Left colon (tissue), 2 donors: ENCODE data around the gene ZCCHC24. TPM values are rescaled to one million over a fixed set of nuclear protein-coding genes. Genes with fewer than 3 reads are reported as not detected.

Source experiments
- ATAC-seq: fragments of 200-7000 bp; cut with Tn5 transposase; one replicate; pipeline ENCODE4 v1.9.1; 2020; ENCODE audit warnings: mild to moderate bottlenecking, moderate library complexity
- DNase-seq, 2 donors: peaks; one replicate each; pipeline ENCODE4 v3.0.0-alpha.2; 2020
- intact Hi-C, 2 donors: fragments of 100-400 bp; cut with DNase I in 1 of 2; cut with micrococcal nuclease in 1 of 2; formaldehyde crosslinking; loops; one replicate each; pipeline versions ENCODE4 v1.11.2 to v1.14.0; 2022; cut with DNase I, micrococcal nuclease
- total RNA-seq, 2 donors: library from RNA; stranded (reverse); fragmentation: NEBNext Ultra II Directional; extraction: Animal tissue kit (Norgen Biotek cat#: 25700); gene quantifications; one replicate each; pipeline ENCODE4 v1.2.1, GENCODE V29; 2021
- donor health status: DM: no; HTN: no; CAD: no.
- donor health status: DM: yes; HTN: yes; CAD: no.

ZCCHC24 gene
- total RNA-seq, 2 donors from 2014 or later: 5.3 to 18.4 TPM

- intact Hi-C loops: no loop called here
- ATAC-seq (no peak), DNase-seq (no peak)
Measured at GRCh38 chr10:79420974-79421688, 24.3 kb downstream of the ZCCHC24 start.

DNA sequence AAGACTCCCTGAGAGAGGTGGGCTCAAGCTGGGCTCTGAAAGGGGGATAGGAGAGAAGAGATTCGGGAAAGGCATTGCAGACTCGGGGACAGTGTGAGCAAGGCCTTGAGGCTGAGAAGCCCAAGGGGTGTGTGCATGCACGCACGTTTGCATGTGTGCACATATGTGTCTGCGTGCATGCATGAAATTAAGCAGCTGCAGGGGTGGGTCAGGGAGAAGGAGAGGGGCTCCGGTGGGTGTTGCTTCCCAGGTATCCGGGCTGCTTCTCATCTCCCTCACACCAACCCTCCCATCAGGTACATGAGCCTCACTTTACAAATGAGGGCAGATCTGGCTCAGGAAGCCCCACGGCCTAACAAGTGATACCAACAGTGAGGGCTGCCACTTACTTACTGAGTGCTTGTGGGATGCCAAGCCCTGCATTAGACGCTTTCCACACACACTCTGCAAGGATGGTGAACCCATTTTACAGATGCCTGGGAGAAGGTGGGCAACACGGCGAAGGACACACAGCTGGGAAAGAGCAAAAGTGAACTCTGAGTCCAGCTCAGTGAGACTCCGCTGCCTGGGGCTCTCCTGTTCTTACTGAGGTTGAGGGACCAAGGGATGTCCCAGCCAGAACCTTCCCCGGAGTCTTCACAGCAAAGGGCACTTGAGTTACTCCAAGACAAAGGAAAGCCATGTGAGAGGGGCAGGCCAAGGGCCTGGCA is 26.4 kb downstream of the ZCCHC24 start:
- intact Hi-C loops: no loop called here
- ATAC-seq: no peak
- peak in 1 of 2 donors; percentile 15 for DNase-seq

DNA sequence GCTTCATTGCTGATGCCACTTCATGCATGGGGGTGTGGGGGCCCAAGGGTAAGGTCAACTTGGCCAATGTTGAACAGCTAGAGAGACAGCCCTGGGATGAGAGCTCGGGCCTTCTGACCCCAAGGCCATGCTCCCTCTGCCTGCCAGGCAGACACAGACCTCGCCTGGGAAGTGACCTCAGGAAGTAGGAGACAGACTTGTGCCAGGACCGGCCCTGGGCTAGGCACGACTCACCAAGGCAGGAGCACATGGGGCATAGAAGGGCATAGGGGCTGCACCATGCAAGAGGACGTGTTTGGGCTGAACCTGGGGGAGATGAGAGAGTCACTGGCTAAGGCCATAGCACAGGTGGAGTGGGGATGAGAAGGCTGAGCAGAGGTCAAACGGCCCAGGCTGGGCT is 27.1 kb downstream of the ZCCHC24 start:
- DNase-seq: peak in 1 of 2 donors; percentile 14
- ATAC-seq: no peak
- intact Hi-C loops: no loop called here

DNA sequence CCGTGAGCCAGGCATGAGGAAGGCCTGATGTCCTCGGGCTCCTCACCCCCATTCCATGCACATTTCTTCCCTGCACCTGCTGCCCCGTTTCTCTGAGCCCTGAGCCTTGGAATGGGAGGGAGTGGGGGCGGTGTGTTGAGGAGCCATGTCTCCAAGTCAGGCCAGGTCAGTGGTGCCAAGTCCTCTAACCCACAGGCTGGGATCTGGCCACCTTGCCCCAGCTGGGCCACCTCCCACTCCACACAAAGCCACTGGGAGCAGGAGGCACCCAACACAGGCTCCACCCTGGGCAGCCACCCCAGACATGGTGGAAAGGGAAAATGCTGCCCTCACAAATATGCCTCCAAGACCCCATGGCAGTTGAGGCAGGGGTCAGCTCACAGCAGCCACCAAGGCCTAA is 27.7 kb downstream of the ZCCHC24 start:
- DNase-seq (peak in 1 of 2 donors; percentile 15), ATAC-seq (no peak)
- intact Hi-C loops: no loop called here

- no peak for ATAC-seq
- no peak for DNase-seq
- intact Hi-C loops: no loop called here
Measured at GRCh38 chr10:79417266-79417665, 28.2 kb downstream of the ZCCHC24 start.

- ATAC-seq (no peak), DNase-seq (peak in 1 of 2 donors; percentile 16)
- intact Hi-C loops: no loop called here
Measured at GRCh38 chr10:79416578-79417255, 28.7 kb downstream of the ZCCHC24 start.

DNA sequence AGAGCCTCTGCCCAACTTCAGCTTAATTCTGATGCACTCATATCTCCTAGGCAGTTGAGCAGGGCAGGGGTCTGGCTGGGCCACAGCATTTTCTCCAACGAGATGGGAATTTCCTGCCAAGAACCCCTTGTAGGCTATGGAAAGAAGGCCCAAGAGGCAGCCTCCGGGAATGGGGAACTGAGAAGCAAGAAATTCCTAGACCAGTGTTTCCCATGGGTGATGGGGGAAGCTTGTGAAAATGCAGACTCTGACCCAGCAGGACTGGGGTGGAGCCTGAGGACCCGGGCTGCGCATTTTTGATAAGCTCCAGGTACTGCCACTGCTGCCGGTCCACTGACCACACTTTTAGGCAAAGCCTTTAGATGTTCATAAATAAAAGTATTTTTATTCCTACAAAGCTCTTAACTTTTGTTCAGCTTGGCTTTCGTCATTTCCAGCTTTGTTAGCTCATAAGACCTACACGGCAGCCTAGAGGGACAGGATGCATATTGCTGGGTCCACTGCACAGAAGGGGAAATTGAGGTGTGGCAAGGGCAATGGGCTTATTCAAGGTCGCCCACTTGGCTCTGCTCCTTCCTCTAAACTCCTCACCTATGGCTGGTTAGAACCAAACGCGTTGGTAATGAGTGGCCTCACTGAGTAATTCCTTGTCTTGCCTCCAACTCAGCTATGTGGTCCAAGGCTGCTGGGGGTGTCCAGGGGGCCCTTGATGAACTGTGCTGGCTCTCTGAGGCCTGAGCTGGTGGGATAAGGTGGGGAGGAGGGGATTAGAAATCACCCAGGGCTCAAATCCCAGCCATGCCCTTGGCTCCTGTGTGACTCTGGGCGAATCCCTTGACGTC is 29.5 kb downstream of the ZCCHC24 start:
- peak in 1 of 2 donors; percentile 17 for DNase-seq
- intact Hi-C loops: no loop called here
- ATAC-seq: no peak

DNA sequence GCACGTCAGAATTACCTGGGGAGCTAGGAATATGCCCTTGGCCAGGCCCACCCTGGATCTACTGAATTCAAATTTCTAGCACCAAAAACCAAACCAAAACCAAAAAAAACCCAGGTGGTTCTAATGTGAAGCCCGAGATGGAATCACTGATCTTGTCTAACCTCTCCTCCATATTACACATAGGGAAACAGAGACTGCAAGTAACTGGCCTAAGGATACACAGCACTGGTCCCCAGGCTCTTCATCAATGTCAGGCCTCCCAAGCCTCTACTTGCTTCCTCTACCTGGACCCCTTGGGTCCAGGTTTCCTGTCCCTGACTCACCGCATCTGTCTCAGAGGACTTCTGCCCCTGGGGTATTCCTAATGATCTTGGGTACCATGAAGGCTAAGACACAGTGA is 30.7 kb downstream of the ZCCHC24 start:
- DNase-seq (peak in 1 of 2 donors; percentile 6), ATAC-seq (no peak)
- intact Hi-C loops: no loop called here

- ATAC-seq: no peak
Measured at GRCh38 chr10:79413196-79413595, 32.2 kb downstream of the ZCCHC24 start.

GRCh38 chr10:79412516-79412915 is 32.9 kb downstream of the ZCCHC24 start:
- intact Hi-C loops: no loop called here
- ATAC-seq (no peak), DNase-seq (no peak)

More at GRCh38 chr10:79413196-79413595, 32.2 kb downstream of the ZCCHC24 start:
- intact Hi-C loops: no loop called here
- DNase-seq: peak in 1 of 2 donors; percentile 32

GRCh38 chr10:79411546-79412495 is 33.6 kb downstream of the ZCCHC24 start:
- no peak for ATAC-seq
- intact Hi-C loops: no loop called here
- DNase-seq: peak in 1 of 2 donors; percentile 22

DNA sequence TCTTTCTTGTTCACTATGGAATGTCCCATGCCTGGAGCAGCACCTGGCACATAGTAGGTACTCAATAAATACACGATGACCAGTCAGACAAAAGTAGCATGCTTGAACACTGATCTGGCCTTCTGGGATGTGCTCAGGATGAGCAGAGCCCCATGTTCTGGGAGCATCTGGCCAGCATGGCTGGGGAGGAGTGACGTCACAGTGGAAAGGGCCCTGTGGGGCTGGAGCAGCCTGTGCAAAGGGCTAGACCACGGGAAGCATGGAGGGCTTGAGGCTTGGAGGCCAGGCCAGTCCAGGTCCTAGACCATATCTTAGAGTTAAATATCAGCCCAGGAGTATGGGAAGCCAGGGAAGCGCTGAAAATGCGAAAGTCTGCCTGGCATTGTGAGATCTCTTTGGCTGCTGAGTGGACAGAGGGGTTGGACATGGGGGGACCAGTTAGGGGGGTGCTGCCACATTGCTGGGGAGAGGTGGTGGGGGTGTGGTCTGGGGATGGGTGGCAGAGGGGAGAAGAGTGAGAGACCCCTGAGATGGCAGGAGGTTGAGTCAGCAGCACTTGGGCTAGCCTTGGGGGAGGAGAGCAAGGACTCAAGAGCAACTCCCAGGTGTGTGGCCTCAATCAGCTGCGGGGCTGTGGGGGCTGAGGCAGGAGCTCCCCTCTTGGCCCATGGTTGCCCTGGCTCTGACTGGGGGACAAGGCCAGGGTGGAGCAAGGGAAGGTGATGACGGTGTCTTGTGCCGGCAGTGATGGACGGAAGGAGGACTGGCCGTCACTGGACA is 34.9 kb downstream of the ZCCHC24 start:
- DNase-seq (peak in 1 of 2 donors; percentile 24), ATAC-seq (no peak)
- intact Hi-C loops: no loop called here

DNA sequence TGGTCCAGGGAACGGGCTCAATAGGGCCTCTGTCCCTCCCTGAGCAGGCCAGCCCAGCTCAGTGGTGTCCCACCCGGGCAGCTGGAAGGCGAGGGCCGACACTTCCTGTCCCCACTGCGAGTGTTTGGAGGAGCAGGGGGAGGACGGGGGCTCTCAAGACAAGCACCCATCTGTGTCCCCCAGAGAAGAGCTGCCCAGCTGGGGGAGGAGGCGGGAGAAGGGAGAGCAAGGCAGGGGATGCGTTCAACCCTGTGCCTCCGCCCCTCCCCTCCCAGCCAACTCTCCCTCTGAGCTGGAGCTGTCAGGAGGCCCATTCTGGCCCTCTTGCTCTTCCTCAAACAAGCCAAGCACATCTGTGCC is 35.7 kb downstream of the ZCCHC24 start:
- ATAC-seq (no peak), DNase-seq (no peak)
- intact Hi-C loops: no loop called here

GRCh38 chr10:79409038-79409725 is 36.2 kb downstream of the ZCCHC24 start:
- DNase-seq (no peak), ATAC-seq (no peak)
- intact Hi-C loops: no loop called here

- intact Hi-C loops: no loop called here
- ATAC-seq (peak; percentile 18), DNase-seq (peak in 1 of 2 donors; percentile 72)
Measured at GRCh38 chr10:79407811-79408795, 37.3 kb downstream of the ZCCHC24 start.

DNA sequence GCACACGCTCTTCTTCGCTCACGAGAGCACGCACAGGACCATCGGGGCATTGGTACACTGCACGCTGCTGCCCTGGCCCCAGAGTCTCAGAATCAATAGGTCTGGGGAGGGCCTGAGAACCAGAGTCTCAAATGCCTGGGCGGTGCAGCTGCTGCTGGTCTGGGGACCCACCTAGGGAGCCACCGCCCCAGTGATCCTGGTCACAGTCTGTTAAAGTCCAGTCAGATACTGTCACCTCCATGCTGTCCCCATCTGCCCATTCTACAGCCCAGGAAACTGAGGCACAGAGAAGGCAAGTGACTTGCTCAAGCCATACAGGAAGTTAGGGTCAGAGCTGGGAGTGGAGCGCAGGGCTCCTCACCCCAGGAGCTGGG is 38.0 kb downstream of the ZCCHC24 start:
- ATAC-seq (no peak), DNase-seq (no peak)
- intact Hi-C loops: no loop called here
